ENCODE measurements around the gene GARIN1A.

The GARIN1A gene

DNA sequence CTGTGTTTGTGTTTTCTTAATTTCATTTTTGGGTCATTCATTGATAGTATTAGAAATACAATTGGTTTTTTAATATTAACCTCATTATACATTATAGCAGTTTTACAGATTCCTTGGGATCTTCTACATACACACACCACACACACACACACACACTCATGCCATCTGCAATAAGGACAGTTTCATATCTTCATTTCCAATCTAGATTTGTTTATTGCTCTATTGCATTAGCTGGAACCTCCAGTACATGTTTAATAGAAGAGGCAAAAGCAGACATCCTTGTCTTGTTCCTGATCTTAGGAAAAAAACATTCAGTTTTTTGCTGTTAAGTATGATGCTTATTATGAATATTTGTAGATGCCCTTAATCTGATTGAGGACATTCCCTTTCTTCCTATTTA, 49.3 kb downstream of the GARIN1A start:
- no peaks in the 10 kb centered on the region for H3K4me1 ChIP-seq (ENCODE audit: insufficient read depth, low read length)
- peaks cover 4% of the 10 kb centered on the region; the same call in 1 of the 2 replicates for H3K36me3 ChIP-seq (ENCODE audit: insufficient read depth, low read length)

More for the DNA sequence above, 49.3 kb downstream of the GARIN1A start:
- Histone ChIP-seq H3K27ac (ENCODE audit: low read depth, low read length) (no peak overlapping the region), H3K9me3 (ENCODE audit: insufficient read depth, low read depth, low read length) (no peaks in the 10 kb centered on the region), H3K9ac (ENCODE audit: low read depth, low read length) (no peak overlapping the region), H3K4me3 (ENCODE audit: low read length) (no peak overlapping the region), H3K27me3 (ENCODE audit: insufficient read depth, low read length) (no peaks in the 10 kb centered on the region)

All from HUES64 (cell line).